Measurements from ENCODE around the gene ALG8. TPM values are rescaled to one million over a fixed set of nuclear protein-coding genes. Genes with fewer than 3 reads are reported as not detected.

ALG8 gene
- total and polyA plus RNA-seq, 2 of the 8 experiments (the other 6 are each of a cell fraction or from before 2014, with no cell fraction given) = 66.7 to 84.3 TPM

DNA sequence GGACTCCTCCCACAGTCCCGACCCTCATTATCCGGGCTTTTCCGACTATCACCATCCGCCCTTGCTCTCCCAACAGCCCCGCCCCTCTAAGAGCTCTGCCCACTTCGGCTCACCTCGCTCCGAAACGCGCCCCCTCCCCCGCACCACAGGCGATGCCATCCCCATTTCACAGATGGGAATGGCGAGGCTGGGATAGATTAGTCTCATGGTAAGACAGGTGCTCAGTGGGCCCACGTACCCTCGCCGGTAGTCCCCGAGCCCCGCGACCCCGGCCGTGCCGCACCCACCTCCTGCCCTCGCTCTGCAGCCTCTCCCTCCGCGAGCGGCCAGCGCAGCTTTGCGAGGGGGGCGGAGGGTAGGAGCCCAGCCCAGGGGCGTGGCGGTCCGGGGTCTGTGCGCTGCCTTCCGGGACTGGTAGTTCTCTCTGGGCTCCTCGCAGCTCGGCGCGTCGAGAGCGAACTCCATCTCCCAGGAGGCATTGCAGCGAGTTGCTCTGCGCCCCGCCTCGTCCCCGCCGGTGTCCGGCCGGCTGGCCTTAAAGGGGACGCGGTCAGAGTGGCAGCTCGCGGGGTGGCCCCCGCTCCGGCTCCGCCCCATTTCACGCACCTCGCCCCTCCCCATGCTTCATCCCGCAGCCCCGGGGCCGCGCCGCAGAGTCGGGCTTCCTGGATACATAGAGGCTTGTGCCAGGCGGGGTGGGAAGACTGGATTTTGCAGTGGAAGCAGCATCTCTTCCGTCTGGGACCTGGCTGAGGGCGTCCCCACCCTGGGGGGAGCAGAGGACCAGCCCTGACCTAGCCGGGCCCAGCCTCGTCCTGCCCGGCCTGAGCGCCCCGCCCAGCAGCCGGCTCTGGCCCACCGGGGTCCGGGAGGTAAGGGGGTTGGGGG lies 49.1 kb upstream of the ALG8 start, which contains the start of the genes KCTD21 and USP35 (continued):
- TF ChIP-seq, protein P1, sequence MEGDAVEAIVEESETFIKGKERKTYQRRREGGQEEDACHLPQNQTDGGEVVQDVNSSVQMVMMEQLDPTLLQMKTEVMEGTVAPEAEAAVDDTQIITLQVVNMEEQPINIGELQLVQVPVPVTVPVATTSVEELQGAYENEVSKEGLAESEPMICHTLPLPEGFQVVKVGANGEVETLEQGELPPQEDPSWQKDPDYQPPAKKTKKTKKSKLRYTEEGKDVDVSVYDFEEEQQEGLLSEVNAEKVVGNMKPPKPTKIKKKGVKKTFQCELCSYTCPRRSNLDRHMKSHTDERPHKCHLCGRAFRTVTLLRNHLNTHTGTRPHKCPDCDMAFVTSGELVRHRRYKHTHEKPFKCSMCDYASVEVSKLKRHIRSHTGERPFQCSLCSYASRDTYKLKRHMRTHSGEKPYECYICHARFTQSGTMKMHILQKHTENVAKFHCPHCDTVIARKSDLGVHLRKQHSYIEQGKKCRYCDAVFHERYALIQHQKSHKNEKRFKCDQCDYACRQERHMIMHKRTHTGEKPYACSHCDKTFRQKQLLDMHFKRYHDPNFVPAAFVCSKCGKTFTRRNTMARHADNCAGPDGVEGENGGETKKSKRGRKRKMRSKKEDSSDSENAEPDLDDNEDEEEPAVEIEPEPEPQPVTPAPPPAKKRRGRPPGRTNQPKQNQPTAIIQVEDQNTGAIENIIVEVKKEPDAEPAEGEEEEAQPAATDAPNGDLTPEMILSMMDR (IDR thresholded peaks at IDR 0.05; ENCODE audit: control extremely low read depth in 1 of 3, insufficient read depth in 1 of 3, low read depth in 1 of 3, low read length in 3 of 3) = no peak
- TF ChIP-seq TEAD4 (IDR thresholded peaks at IDR 0.05; ENCODE audit: low read depth, low read length) (no peak), SUZ12 (IDR thresholded peaks at IDR 0.05; ENCODE audit: low read length) (no peak), SIX5 (IDR thresholded peaks at IDR 0.05; ENCODE audit: low read depth, low read length) (peak; percentile 88), BRCA1 (IDR thresholded peaks at IDR 0.05; ENCODE audit: low read depth, low read length) (no peak), BCL11A (IDR thresholded peaks at IDR 0.05; ENCODE audit: low read depth in 2 of 2, low read length in 2 of 2) (no peak), ATF3 (IDR thresholded peaks at IDR 0.05; ENCODE audit: insufficient read depth, low read depth, low read length) (no peak), BACH1 (IDR thresholded peaks at IDR 0.05; ENCODE audit: low read length) (no peak; the same call in 1 of the 2 replicates), TBP (IDR thresholded peaks at IDR 0.05; ENCODE audit: low read depth, low read length) (no peak), EGR1 (IDR thresholded peaks at IDR 0.05; ENCODE audit: borderline replicate concordance, low read depth, low read length) (no peak), ZNF274 (IDR thresholded peaks at IDR 0.05; ENCODE audit: borderline replicate concordance, extremely low read depth, low read length) (no peak), HDAC6 (IDR thresholded peaks at IDR 0.05; ENCODE audit: low read depth, low read length) (no peak), HDAC2 (IDR thresholded peaks at IDR 0.05; ENCODE audit: borderline replicate concordance in 1 of 2, low read depth in 2 of 2, low read length in 2 of 2) (peak in 1 of 2 experiments; percentile 99; a peak in 2 of 4 replicates), CHD2 (IDR thresholded peaks at IDR 0.05; ENCODE audit: low read length) (no peak), KDM5A (IDR thresholded peaks at IDR 0.05; ENCODE audit: low read length) (no peak)
- TF ChIP-seq, protein P2, sequence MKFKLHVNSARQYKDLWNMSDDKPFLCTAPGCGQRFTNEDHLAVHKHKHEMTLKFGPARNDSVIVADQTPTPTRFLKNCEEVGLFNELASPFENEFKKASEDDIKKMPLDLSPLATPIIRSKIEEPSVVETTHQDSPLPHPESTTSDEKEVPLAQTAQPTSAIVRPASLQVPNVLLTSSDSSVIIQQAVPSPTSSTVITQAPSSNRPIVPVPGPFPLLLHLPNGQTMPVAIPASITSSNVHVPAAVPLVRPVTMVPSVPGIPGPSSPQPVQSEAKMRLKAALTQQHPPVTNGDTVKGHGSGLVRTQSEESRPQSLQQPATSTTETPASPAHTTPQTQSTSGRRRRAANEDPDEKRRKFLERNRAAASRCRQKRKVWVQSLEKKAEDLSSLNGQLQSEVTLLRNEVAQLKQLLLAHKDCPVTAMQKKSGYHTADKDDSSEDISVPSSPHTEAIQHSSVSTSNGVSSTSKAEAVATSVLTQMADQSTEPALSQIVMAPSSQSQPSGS (IDR thresholded peaks at IDR 0.05; ENCODE audit: low read length) = no peak
